GM18519 (cell line): ENCODE measurements around the gene PIGH.
"Not testable (repeated sequence)": the region's sequence is repeated elsewhere in the genome, so short reads cannot be mapped to it uniquely, and the experiment has no call there.

Experiments used
- ATAC-seq: cut with Tn5 transposase; IDR thresholded peaks from one replicate; pipeline ENCODE4 v1.9.1; 2021; ENCODE audit warnings: mild to moderate bottlenecking, moderate library complexity; ENCODE audit not compliant: unreplicated experiment, low FRiP score

Gene PIGH

GRCh38 chr14:67599698-67600561 lies at the start of gene PIGH:
Gene PIGH (minus strand): TSS chr14:67600268. CDS start chr14:67600203, 65 bp downstream.
- ATAC-seq: peak; percentile 83

DNA sequence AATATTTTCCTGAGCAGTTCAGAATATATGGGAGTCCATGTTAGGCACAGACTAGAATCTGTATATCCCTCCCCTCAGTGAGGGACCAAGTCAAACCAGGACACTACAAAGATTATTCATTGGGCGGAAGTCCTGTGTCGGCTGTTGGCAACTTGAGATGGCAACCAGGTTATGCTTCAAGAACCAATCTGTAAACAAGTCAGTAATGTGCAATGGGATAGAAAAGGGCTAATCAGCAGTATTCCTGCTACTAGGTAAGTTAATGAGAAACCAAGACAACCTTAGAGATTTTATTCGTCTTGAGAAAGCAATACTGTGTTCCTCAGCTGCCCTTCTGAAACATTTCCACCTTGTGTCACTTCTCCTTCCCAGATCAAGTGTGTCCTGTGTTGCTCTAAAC lies 46.1 kb upstream of the PIGH start:
- no peak for ATAC-seq

GRCh38 chr14:67645414-67645813 lies 45.3 kb upstream of the PIGH start:
- ATAC-seq: no peak

DNA sequence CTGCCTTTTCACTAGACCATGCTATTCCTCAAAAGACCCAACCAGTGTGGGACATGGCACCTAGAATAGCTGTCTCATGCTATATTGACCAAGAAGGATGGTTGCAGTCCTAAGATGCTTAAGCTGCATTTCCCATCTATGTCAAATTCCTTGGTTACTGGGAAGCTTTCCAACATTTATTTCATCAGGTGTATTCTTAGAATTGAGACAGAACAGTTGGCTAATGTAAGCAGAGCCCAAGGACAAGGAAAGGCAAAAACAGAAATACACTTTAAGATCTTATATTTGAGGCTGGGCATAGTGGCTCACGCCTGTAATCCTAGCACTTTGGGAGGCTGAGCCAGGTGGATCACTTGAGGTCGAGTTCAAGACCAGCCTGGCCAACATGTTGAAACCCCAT lies 44.4 kb upstream of the PIGH start:
- ATAC-seq: no peak

DNA sequence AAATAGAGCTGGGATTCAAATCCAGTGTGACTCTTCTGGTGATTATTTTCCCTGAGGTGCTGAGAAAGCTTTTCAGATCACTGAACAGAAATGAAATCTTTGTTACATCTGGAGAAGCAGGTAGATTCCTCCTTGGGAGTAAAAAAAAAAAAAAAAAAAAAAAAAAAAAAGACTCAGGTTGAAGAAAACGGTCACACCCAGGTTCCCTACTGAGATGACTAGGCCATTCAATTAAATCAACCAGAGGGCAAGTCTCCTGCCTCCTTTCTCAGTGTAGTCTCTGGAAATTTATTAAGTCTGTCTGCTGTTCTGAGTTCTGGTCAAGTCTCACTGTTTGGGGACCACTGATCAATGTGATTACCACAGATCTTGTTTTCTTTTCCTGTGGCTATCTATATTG lies 43.6 kb upstream of the PIGH start:
- ATAC-seq: no peak

GRCh38 chr14:67641902-67642749 lies 42.1 kb upstream of the PIGH start:
- ATAC-seq: no peak

- no peak for ATAC-seq
Observed at GRCh38 chr14:67641480-67641879, 41.4 kb upstream of the PIGH start.

DNA sequence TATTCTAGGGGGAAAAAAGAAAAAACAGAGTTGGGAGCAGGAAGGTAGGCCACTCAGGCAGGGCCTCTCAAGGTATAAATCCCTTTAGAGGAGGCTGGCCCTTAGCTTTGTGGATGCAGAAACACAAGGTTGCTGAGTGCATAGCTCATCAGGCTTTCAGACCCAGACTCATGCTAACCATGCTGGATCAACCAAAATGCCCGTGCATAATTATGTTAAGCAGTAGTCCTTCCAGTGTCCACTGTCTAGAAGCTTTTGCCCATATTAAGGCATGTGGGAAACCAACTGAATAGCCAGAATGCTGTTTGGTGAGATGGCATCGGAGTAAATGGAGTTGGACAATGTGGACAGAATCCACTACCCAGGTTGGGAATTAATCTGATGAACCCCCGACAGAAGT lies 38.6 kb upstream of the PIGH start:
- ATAC-seq: no peak

DNA sequence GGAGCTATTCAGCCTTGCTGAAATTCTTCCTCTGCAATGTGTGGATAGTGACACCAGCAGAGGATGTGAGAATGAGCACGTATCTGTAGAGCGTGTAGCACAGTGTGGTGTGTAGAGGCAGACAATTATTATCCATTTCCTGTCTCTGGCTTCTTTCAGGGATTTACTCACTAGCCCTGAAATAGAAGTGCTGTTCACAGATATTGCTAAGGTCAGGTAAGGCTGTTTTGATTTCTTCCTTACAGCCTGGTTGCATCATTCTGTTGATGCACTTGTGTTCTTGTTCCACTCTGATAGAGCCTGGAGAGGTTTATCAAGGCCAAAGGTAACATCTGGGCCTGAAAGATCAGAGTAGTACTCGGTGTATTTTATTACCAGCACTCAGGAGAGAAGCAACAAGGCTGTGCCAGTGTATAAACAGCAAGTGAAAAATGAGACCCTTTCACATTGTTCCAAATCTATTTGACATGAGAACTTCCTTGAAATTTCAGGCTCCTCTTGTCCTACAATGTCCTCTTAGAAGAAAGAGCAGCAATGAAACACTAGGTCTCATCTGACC lies 36.4 kb upstream of the PIGH start:
- peak; percentile 51 for ATAC-seq

- ATAC-seq: no peak
Observed at GRCh38 chr14:67633451-67634147, 33.5 kb upstream of the PIGH start.

DNA sequence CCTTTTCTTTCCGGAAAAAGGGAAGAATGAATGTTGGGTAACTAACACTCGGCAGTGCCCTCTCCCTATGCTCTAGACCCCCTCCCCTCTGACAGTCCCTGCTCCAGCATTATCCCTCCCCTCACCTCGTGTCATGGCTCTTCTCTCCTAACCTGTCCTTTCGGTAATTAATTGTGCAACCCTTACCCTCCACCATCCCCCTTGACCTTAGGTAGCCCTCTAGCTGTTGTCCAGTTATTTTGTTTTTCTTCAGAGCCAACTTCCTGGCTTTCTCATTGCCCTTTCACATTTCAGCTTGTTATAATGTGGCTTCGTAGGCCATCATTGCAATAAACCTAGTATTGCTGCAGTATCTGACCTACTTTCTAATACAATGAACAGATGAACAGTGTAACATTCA lies 30.9 kb upstream of the PIGH start:
- ATAC-seq: no peak

DNA sequence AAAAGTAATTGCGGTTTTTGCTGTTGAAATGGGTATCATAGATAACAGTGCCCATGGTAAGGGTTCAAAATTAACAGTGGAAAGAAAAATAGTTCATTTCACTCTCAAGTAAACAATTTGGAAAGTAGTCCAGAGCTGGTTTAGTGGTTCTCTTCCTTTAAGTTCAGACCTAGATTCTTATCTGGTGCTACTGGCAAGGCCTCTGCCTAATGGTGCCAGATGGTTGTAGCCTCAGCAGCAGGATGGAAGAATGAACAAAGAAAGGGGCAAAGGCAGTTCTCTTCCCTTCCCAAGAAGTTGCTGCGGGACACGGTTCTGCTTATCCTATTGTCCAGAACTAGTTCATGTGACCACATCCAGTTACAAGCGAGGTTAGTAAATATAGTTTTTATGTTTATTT lies 30.1 kb upstream of the PIGH start:
- no peak for ATAC-seq

GRCh38 chr14:67627519-67627918 lies 27.5 kb upstream of the PIGH start:
- ATAC-seq: no peak

GRCh38 chr14:67626131-67626530 lies 26.1 kb upstream of the PIGH start:
- not testable (repeated sequence) for ATAC-seq

- ATAC-seq: no peak
Observed at GRCh38 chr14:67623114-67623513, 23.0 kb upstream of the PIGH start.

DNA sequence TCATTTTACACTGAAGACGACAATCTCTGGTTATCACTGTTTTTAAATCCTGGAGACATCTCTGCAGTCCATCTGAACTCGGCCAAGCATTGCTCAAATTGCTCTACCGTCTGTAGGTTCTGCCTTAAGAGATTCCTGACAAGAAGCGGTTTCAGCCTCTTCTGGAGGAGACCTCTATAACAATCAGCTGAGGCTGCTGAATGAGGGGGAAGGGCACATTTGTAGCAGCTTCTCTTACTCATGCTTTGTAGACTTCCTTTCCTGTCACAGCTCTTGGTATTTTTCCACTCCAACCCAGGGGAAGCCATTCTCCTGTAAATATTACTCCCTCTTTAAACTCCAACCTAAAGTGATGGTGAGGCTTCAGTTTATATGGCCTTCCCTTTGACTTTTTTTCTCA lies 22.6 kb upstream of the PIGH start:
- ATAC-seq: no peak

DNA sequence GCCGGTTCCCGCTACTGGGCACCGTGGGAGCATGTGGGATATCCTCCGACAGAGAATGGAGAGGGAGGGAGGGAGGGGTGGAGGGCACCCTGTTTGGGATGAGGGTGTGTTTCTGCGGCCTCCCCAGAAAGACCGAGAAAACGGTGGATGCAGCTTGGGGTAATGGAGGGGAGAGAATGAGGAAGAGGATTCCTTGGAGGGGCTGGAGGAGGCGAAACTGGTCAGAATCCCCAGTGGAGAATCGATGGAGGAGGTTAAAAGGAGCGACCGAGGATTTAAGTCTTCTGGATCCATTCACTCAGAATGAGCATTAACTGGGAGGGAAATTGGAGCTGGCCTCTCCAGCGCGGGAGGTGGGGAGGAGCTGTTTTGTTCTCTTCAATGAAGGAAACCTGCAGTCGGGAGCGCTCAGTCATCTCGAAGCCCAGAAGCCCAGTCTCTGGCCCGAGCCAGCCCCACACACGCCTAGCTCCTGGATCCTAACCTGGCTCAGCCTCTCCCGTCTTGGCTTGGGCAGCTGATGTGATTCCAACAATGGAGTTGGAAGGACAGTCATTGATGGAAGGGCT lies 20.2 kb upstream of the PIGH start:
- ATAC-seq: no peak

DNA sequence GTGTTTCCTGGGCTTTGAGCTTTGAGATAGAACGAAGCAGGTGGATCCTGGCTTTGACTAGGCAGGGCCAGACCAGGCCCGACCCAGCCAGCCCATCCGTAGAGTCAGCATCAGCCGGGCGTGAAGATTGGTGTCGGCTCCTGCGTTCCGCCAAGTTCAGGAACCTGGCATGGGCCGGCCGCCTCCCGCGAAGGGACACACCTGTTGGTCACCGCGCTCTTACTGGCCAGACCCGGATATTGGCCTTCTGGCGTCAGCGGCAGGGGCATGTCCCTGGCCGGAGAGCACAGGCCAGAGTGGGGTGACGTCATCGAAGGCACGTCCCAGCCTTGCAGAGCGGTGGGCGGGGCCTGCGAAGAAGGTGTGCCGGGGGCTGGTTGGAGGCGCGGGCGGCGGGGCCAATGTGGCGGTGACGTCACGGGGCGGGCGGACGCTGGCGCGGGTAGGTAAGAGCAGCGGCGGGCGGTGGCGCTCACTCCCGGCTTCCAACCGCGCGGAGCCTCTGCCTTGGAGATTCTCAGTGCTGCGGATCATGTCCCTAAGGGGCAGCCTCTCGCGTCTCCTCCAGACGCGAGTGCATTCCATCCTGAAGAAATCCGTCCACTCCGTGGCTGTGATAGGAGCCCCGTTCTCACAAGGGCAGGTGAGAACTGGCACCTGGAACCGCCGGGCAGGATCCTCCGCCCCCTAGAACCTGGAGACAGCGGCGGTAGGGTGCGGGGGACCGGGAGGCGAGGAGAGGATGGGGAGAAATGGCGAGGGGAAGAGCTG lies 19.6 kb upstream of the PIGH start, which contains the start of gene ARG2:
Gene ARG2, plus strand, starts transcription at position 475 of the 771 bp plus-strand sequence. Its CDS starts 58 bp downstream, at position 533.
- peak; percentile 88 for ATAC-seq

- no peak for ATAC-seq
Observed at GRCh38 chr14:67618617-67619063, 18.6 kb upstream of the PIGH start.
